A673 (cell line): ENCODE measurements around the gene NTRK3.

Experiments used
- CTCF ChIP-seq: fragments of 300-800, 200-600 bp; sonication (generic); conservative IDR thresholded peaks from 2 replicates; pipeline ENCODE4 v1.5.1; 2017; ENCODE audit warnings: low read depth, mild to moderate bottlenecking, antibody characterized with exemption, low read length, moderate library complexity, mixed read lengths
- EZH2 ChIP-seq: fragments of 200-600 bp; sonication (generic); IDR thresholded peaks from 2 replicates; pipeline ENCODE4 v1.6.1; 2017; ENCODE audit warnings: borderline replicate concordance, low read depth, mild to moderate bottlenecking, mixed read lengths, antibody characterized with exemption, low read length; ENCODE audit not compliant: poor library complexity, severe bottlenecking

GRCh38 chr15:88072598-88073390 lies 183.7 kb downstream of the NTRK3 start:
- TF ChIP-seq CTCF (no peak), EZH2 (no peak)
